Liver (tissue), 3 donors: Measurements from ENCODE around the gene TFPI.

ENCODE experiments used
- FOXA1 ChIP-seq: IDR thresholded peaks from 2 replicates; pipeline ENCODE4 v1.6.1; 2016; ENCODE audit warnings: antibody characterized with exemption
- FOXA2 ChIP-seq: IDR thresholded peaks from 2 replicates; pipeline ENCODE4 v1.6.1; 2016; ENCODE audit warnings: antibody characterized with exemption
- GABPA ChIP-seq, 2 donors: IDR thresholded peaks in 1 of 2; conservative IDR thresholded peaks in 1 of 2; 2 replicates each; pipeline ENCODE4 v1.6.1; 2016; ENCODE audit warnings: antibody characterized with exemption in 2 of 2, mild to moderate bottlenecking in 1 of 2, moderate library complexity in 1 of 2
- JUND ChIP-seq, 2 donors: IDR thresholded peaks; 2 replicates each; pipeline ENCODE4 v1.6.1; 2016; ENCODE audit warnings: antibody characterized with exemption in 2 of 2
- RAD21 ChIP-seq, 2 donors: IDR thresholded peaks; 2 replicates each; pipeline ENCODE4 v1.6.1; 2016; ENCODE audit warnings: antibody characterized with exemption in 2 of 2, mild to moderate bottlenecking in 2 of 2
- RXRA ChIP-seq, 2 donors: IDR thresholded peaks; 2 replicates each; pipeline ENCODE4 v1.6.1; 2017 to 2018; ENCODE audit warnings: antibody characterized with exemption in 2 of 2, mild to moderate bottlenecking in 1 of 2
- TAF1 ChIP-seq: conservative IDR thresholded peaks from 2 replicates; pipeline ENCODE4 v1.6.1; 2016; ENCODE audit warnings: antibody characterized with exemption, mild to moderate bottlenecking
- TF ChIP-seq, protein P1 (sequence below): fragments of 150-350 bp; IDR thresholded peaks from 2 replicates; pipeline ENCODE4 v1.5.1; 2017; ENCODE audit warnings: improper control_type of control experiment, low read depth, low read length; ENCODE audit not compliant: missing input control
- TF ChIP-seq, protein P2 (sequence below): IDR thresholded peaks from 2 replicates; pipeline ENCODE4 v1.6.1; 2016; ENCODE audit warnings: antibody characterized with exemption, mild to moderate bottlenecking
- TF ChIP-seq, protein P3 (sequence below): IDR thresholded peaks from 2 replicates; pipeline ENCODE4 v1.6.1; 2016; ENCODE audit warnings: antibody characterized with exemption
- TF ChIP-seq, protein P4 (sequence below): IDR thresholded peaks from 2 replicates; pipeline ENCODE4 v1.6.1; 2016; ENCODE audit warnings: antibody characterized with exemption
- donor health status: healthy.
- donor health status: healthy.

DNA sequence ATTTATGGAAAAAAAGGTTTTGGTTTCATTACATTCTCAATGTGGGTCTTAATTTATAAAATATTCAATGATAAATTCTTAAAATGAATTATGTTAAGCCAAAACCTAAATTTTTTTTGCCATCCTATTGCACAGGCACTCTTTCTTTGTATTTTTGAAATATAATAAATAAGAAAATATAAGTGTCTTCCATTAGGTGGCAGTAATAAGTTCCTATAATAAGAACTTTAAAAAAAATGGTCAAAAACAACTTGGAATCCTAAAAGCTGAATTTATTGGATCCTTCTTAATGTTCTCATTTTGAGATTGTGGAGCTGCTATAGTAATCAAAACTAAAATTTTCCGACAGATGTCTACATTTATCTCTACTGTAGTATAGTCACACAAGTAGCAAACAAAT is 111.9 kb downstream of the TFPI start:
- TF ChIP-seq, protein P1, sequence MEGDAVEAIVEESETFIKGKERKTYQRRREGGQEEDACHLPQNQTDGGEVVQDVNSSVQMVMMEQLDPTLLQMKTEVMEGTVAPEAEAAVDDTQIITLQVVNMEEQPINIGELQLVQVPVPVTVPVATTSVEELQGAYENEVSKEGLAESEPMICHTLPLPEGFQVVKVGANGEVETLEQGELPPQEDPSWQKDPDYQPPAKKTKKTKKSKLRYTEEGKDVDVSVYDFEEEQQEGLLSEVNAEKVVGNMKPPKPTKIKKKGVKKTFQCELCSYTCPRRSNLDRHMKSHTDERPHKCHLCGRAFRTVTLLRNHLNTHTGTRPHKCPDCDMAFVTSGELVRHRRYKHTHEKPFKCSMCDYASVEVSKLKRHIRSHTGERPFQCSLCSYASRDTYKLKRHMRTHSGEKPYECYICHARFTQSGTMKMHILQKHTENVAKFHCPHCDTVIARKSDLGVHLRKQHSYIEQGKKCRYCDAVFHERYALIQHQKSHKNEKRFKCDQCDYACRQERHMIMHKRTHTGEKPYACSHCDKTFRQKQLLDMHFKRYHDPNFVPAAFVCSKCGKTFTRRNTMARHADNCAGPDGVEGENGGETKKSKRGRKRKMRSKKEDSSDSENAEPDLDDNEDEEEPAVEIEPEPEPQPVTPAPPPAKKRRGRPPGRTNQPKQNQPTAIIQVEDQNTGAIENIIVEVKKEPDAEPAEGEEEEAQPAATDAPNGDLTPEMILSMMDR = no peak
- TF ChIP-seq FOXA2 = no peak
- no peak for TF ChIP-seq GABPA (IDR thresholded peaks at IDR 0.05 in 1 of 2, conservative IDR thresholded peaks at IDR 0.05 in 1 of 2)
- TF ChIP-seq, protein P2, sequence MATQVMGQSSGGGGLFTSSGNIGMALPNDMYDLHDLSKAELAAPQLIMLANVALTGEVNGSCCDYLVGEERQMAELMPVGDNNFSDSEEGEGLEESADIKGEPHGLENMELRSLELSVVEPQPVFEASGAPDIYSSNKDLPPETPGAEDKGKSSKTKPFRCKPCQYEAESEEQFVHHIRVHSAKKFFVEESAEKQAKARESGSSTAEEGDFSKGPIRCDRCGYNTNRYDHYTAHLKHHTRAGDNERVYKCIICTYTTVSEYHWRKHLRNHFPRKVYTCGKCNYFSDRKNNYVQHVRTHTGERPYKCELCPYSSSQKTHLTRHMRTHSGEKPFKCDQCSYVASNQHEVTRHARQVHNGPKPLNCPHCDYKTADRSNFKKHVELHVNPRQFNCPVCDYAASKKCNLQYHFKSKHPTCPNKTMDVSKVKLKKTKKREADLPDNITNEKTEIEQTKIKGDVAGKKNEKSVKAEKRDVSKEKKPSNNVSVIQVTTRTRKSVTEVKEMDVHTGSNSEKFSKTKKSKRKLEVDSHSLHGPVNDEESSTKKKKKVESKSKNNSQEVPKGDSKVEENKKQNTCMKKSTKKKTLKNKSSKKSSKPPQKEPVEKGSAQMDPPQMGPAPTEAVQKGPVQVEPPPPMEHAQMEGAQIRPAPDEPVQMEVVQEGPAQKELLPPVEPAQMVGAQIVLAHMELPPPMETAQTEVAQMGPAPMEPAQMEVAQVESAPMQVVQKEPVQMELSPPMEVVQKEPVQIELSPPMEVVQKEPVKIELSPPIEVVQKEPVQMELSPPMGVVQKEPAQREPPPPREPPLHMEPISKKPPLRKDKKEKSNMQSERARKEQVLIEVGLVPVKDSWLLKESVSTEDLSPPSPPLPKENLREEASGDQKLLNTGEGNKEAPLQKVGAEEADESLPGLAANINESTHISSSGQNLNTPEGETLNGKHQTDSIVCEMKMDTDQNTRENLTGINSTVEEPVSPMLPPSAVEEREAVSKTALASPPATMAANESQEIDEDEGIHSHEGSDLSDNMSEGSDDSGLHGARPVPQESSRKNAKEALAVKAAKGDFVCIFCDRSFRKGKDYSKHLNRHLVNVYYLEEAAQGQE = no peak
- TF ChIP-seq TAF1 = no peak
- TF ChIP-seq RAD21 (IDR thresholded peaks at IDR 0.05) = no peak
- TF ChIP-seq FOXA1 = no peak
- no peak for TF ChIP-seq RXRA (IDR thresholded peaks at IDR 0.05)
- no peak for TF ChIP-seq JUND (IDR thresholded peaks at IDR 0.05)
- TF ChIP-seq, protein P3, sequence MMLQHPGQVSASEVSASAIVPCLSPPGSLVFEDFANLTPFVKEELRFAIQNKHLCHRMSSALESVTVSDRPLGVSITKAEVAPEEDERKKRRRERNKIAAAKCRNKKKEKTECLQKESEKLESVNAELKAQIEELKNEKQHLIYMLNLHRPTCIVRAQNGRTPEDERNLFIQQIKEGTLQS = no peak
- TF ChIP-seq, protein P4, sequence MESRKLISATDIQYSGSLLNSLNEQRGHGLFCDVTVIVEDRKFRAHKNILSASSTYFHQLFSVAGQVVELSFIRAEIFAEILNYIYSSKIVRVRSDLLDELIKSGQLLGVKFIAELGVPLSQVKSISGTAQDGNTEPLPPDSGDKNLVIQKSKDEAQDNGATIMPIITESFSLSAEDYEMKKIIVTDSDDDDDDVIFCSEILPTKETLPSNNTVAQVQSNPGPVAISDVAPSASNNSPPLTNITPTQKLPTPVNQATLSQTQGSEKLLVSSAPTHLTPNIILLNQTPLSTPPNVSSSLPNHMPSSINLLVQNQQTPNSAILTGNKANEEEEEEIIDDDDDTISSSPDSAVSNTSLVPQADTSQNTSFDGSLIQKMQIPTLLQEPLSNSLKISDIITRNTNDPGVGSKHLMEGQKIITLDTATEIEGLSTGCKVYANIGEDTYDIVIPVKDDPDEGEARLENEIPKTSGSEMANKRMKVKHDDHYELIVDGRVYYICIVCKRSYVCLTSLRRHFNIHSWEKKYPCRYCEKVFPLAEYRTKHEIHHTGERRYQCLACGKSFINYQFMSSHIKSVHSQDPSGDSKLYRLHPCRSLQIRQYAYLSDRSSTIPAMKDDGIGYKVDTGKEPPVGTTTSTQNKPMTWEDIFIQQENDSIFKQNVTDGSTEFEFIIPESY = no peak
